SK-N-MC (cell line): Measurements from ENCODE around the gene IL6ST.

Experiments
- EZH2 ChIP-seq: fragments of 200-600 bp; sonication (generic); IDR thresholded peaks from one replicate; pipeline ENCODE4 v1.6.1; 2017; ENCODE audit warnings: antibody characterized with exemption
- FOXP2 ChIP-seq: optimal IDR thresholded peaks from 2 replicates; pipeline ENCODE3; 2011; ENCODE audit warnings: mild to moderate bottlenecking, moderate library complexity; ENCODE audit not compliant: insufficient read depth; ENCODE audit errors: extremely low read length, control extremely low read depth
- POLR2AphosphoS5 ChIP-seq: IDR thresholded peaks from 2 replicates; pipeline ENCODE4 v1.6.1; 2012; ENCODE audit warnings: mild to moderate bottlenecking, low read depth, low read length, borderline replicate concordance

DNA sequence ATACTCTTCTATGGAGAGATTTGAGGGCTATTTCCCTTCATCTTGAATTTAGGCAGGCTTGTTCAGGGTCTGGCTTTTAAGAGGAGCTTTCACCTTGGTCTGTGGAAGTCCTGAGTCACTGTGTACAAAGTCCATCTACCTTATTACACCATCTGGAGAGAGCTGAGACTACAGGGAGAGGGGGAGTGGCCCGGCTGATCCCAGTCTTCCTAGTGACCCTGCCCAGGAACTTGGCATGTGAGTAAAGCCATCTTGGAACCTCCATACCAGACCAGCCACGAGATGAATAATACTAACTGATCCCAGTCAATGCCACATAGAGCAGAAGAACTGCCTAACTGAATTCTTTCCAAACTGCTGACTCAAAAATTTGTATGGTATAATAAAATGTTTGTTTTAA, 8.4 kb upstream of the IL6ST start:
- TF ChIP-seq EZH2, result no peak
- TF ChIP-seq POLR2AphosphoS5, result no peak
- TF ChIP-seq FOXP2, result no peak
